Osteocyte (in vitro differentiated cells): ENCODE results near the gene ARHGAP8. TPM values are rescaled to one million over a fixed set of nuclear protein-coding genes. Genes with fewer than 3 reads are reported as not detected.

ENCODE experiments used
- DNase-seq: peaks from one replicate; pipeline ENCODE4 v3.0.0; 2021; ENCODE audit warnings: mixed read lengths; ENCODE audit not compliant: unreplicated experiment; ENCODE audit errors: extremely low spot score
- H3K27ac Mint-ChIP-seq: one replicate; pipeline ENCODE4 v1.8.0; 2021; ENCODE audit warnings: mild to moderate bottlenecking, mixed read lengths; ENCODE audit not compliant: unreplicated experiment
- H3K27me3 Mint-ChIP-seq: one replicate; pipeline ENCODE4 v1.8.0; 2021; ENCODE audit warnings: mixed read lengths; ENCODE audit not compliant: unreplicated experiment
- H3K36me3 Mint-ChIP-seq: one replicate; pipeline ENCODE4 v1.8.0; 2021; ENCODE audit warnings: mixed read lengths; ENCODE audit not compliant: unreplicated experiment
- H3K4me1 Mint-ChIP-seq: one replicate; pipeline ENCODE4 v1.8.0; 2021; ENCODE audit warnings: mixed read lengths; ENCODE audit not compliant: unreplicated experiment
- H3K4me3 Mint-ChIP-seq: one replicate; pipeline ENCODE4 v1.8.0; 2021; ENCODE audit warnings: mild to moderate bottlenecking, moderate library complexity, mixed read lengths; ENCODE audit not compliant: unreplicated experiment
- H3K9me3 Mint-ChIP-seq: one replicate; pipeline ENCODE4 v1.8.0; 2021; ENCODE audit warnings: mixed read lengths; ENCODE audit not compliant: unreplicated experiment
- CTCF ChIP-seq: fragments of 200-600 bp; sonication (generic); IDR thresholded peaks from 2 replicates; pipeline ENCODE4 v1.5.0; 2021; ENCODE audit warnings: antibody characterized with exemption, mild to moderate bottlenecking, moderate library complexity
- total RNA-seq: library from RNA; stranded (reverse); gene quantifications from 2 replicates; pipeline ENCODE4 v1.2.1, GENCODE V29; 2021

Gene ARHGAP8
- total RNA-seq, 1 donor from 2014 or later = 0.89 TPM

GRCh38 chr22:44754998-44755397 lies 2.6 kb downstream of the ARHGAP8 start:
- H3K9me3 Mint-ChIP-seq = no peaks in the 10 kb centered on the region
- DNase-seq = no peak
- peaks cover 14% of the 10 kb centered on the region for H3K4me1 Mint-ChIP-seq
- TF ChIP-seq CTCF = no peak
- H3K27ac Mint-ChIP-seq = no peak overlapping the region
- H3K4me3 Mint-ChIP-seq = no peak overlapping the region
- no peaks in the 10 kb centered on the region for H3K36me3 Mint-ChIP-seq
- H3K27me3 Mint-ChIP-seq = peaks cover 55% of the 10 kb centered on the region

GRCh38 chr22:44755417-44755816 lies 3.0 kb downstream of the ARHGAP8 start:
- peaks cover 14% of the 10 kb centered on the region for H3K4me1 Mint-ChIP-seq
- DNase-seq = no peak
- H3K27ac Mint-ChIP-seq = no peak overlapping the region
- no peak overlapping the region for H3K4me3 Mint-ChIP-seq
- H3K9me3 Mint-ChIP-seq = no peaks in the 10 kb centered on the region
- TF ChIP-seq CTCF = no peak
- H3K36me3 Mint-ChIP-seq = no peaks in the 10 kb centered on the region
- H3K27me3 Mint-ChIP-seq = peaks cover 53% of the 10 kb centered on the region

GRCh38 chr22:44755956-44756361 lies 3.6 kb downstream of the ARHGAP8 start:
- no peak for DNase-seq

GRCh38 chr22:44758344-44758973 lies 6.1 kb downstream of the ARHGAP8 start:
- H3K36me3 Mint-ChIP-seq = no peaks in the 10 kb centered on the region
- H3K9me3 Mint-ChIP-seq = no peaks in the 10 kb centered on the region
- peaks cover 50% of the 10 kb centered on the region for H3K27me3 Mint-ChIP-seq
- no peak overlapping the region for H3K27ac Mint-ChIP-seq
- H3K4me3 Mint-ChIP-seq = no peak overlapping the region
- DNase-seq = no peak
- no peak for TF ChIP-seq CTCF
- H3K4me1 Mint-ChIP-seq = peaks cover 10% of the 10 kb centered on the region

More at GRCh38 chr22:44755956-44756361, 3.6 kb downstream of the ARHGAP8 start:
- Mint-ChIP-seq H3K27me3 (peaks cover 53% of the 10 kb centered on the region), H3K9me3 (no peaks in the 10 kb centered on the region), H3K36me3 (no peaks in the 10 kb centered on the region), H3K4me3 (no peak overlapping the region), H3K4me1 (peaks cover 14% of the 10 kb centered on the region), H3K27ac (no peak overlapping the region)
- no peak for TF ChIP-seq CTCF

GRCh38 chr22:44759001-44759400 lies 6.6 kb downstream of the ARHGAP8 start:
- no peak for DNase-seq
- Mint-ChIP-seq H3K36me3 (no peaks in the 10 kb centered on the region), H3K9me3 (no peaks in the 10 kb centered on the region), H3K4me1 (peaks cover 10% of the 10 kb centered on the region), H3K27me3 (peaks cover 48% of the 10 kb centered on the region), H3K4me3 (no peak overlapping the region), H3K27ac (no peak overlapping the region)
- no peak for TF ChIP-seq CTCF
